ENCODE data around the gene RPL19. TPM values are rescaled to one million over a fixed set of nuclear protein-coding genes. Genes with fewer than 3 reads are reported as not detected.

RPL19 gene
- total and polyA plus RNA-seq, 2 donors (not counting 3 experiments of a cell fraction or from before 2014, with no cell fraction given) = 1,802 to 1,958 TPM

GRCh38 chr17:39181303-39181702, 18.8 kb upstream of the RPL19 start:
- Histone ChIP-seq H3K79me2 (ENCODE audit: control insufficient read depth, insufficient read depth, low read length) (no peaks in the 10 kb centered on the region), H3K4me2 (ENCODE audit: insufficient read depth, low read length) (no peak overlapping the region), H3K9me3 (replicated peaks; ENCODE audit: control insufficient read depth, insufficient read depth, low read length) (no peaks in the 10 kb centered on the region), H3K27ac (ENCODE audit: insufficient read depth, low read depth, low read length) (no peak overlapping the region), H3K4me3 (replicated peaks in 1 of 3; ENCODE audit: insufficient read depth in 1 of 3, low read depth in 1 of 3, low read length in 3 of 3) (no peak overlapping the region), H3K9me1 (replicated peaks; ENCODE audit: control insufficient read depth, extremely low read depth, insufficient read depth, low read length) (no peaks in the 10 kb centered on the region), H3K27me3 (ENCODE audit: control insufficient read depth in 2 of 2, insufficient read depth in 2 of 2, low read length in 2 of 2) (no peaks in the 10 kb centered on the region), H4K20me1 (replicated peaks; ENCODE audit: control insufficient read depth, extremely low read depth, insufficient read depth, low read length) (no peaks in the 10 kb centered on the region), H3K36me3 (ENCODE audit: control insufficient read depth in 2 of 2, extremely low read depth in 1 of 2, insufficient read depth in 2 of 2, low read length in 2 of 2) (peaks cover 8 to 36% of the 10 kb centered on the region in 2 experiments), H3K9ac (replicated peaks; ENCODE audit: extremely low read depth, insufficient read depth, low read length) (no peak overlapping the region), H3K4me1 (ENCODE audit: control insufficient read depth, extremely low read depth, insufficient read depth, low read length) (peaks cover 6% of the 10 kb centered on the region), H2AFZ (ENCODE audit: low read depth, low read length) (no peak overlapping the region)
- BruUV-seq (replicated peaks) = no TSS peak
- no peak for TF ChIP-seq POLR2AphosphoS5 (IDR thresholded peaks at IDR 0.05; ENCODE audit: insufficient read depth, low read depth, low read length)
- no peak for TF ChIP-seq JUN (IDR thresholded peaks at IDR 0.05; ENCODE audit: borderline replicate concordance, insufficient read depth, insufficient read length, low read depth)
- TF ChIP-seq FOS (IDR thresholded peaks at IDR 0.05; ENCODE audit: borderline replicate concordance, insufficient read depth, low read length) = no peak
- FAIRE-seq = no peak
- dilution Hi-C loops (cut with MboI; ENCODE audit: extremely low pct_ligation_motif_present, low sequenced_read_pairs) = no loop called here
- no peak for DNase-seq (ENCODE audit: low read depth, low spot score)
- ChIA-PET POLR2A (no interaction called here), CTCF (interaction anchor here (1.1 to 11.0 kb wide), 2 partner anchors 63 to 198 kb away, joined by 3 to 130 read pairs; no protein-coding TSS in a partner anchor)
- intact Hi-C loops (cut with micrococcal nuclease) = no loop called here

- no peak for DNase-seq (ENCODE audit: low read depth, low spot score)
- CTCF ChIA-PET = interaction anchor here (0.8 to 1.5 kb wide), 5 partner anchors 8 to 62 kb away, joined by 3 to 13 read pairs (median 4); no protein-coding TSS in a partner anchor
These were observed 17.0 kb upstream of the RPL19 start for GRCh38 chr17:39183045-39183444.

More at GRCh38 chr17:39183045-39183444, 17.0 kb upstream of the RPL19 start:
- H3K9me3 ChIP-seq (replicated peaks; ENCODE audit: control insufficient read depth, insufficient read depth, low read length) = no peaks in the 10 kb centered on the region
- no peaks in the 10 kb centered on the region for H4K20me1 ChIP-seq (replicated peaks; ENCODE audit: control insufficient read depth, extremely low read depth, insufficient read depth, low read length)
- H3K4me1 ChIP-seq (ENCODE audit: control insufficient read depth, extremely low read depth, insufficient read depth, low read length) = peaks cover 6% of the 10 kb centered on the region
- H3K27ac ChIP-seq (ENCODE audit: insufficient read depth, low read depth, low read length) = no peak overlapping the region
- BruUV-seq (replicated peaks) = no TSS peak
- no peaks in the 10 kb centered on the region for H3K79me2 ChIP-seq (ENCODE audit: control insufficient read depth, insufficient read depth, low read length)
- TF ChIP-seq POLR2A (IDR thresholded peaks at IDR 0.05; ENCODE audit: low read depth, low read length) (no peak), POLR2AphosphoS5 (IDR thresholded peaks at IDR 0.05; ENCODE audit: insufficient read depth, low read depth, low read length) (no peak), CTCF (IDR thresholded peaks at IDR 0.05; ENCODE audit: extremely low read depth in 1 of 2, insufficient read depth in 1 of 2, low read depth in 1 of 2, low read length in 2 of 2) (no peak), FOS (IDR thresholded peaks at IDR 0.05; ENCODE audit: borderline replicate concordance, insufficient read depth, low read length) (no peak), JUN (IDR thresholded peaks at IDR 0.05; ENCODE audit: borderline replicate concordance, insufficient read depth, insufficient read length, low read depth) (no peak), GATA2 (IDR thresholded peaks at IDR 0.05; ENCODE audit: insufficient read depth, insufficient read length, low read depth, low read length) (no peak)
- dilution Hi-C loops (cut with MboI; ENCODE audit: extremely low pct_ligation_motif_present, low sequenced_read_pairs) (no loop called here), intact Hi-C loops (cut with micrococcal nuclease) (no loop called here)
- no peaks in the 10 kb centered on the region for H3K27me3 ChIP-seq (ENCODE audit: control insufficient read depth in 2 of 2, insufficient read depth in 2 of 2, low read length in 2 of 2)
- H3K9ac ChIP-seq (replicated peaks; ENCODE audit: extremely low read depth, insufficient read depth, low read length) = no peak overlapping the region
- H3K36me3 ChIP-seq (ENCODE audit: control insufficient read depth in 2 of 2, extremely low read depth in 1 of 2, insufficient read depth in 2 of 2, low read length in 2 of 2) = peaks cover 3 to 41% of the 10 kb centered on the region in 2 experiments
- no peak for FAIRE-seq
- H3K4me2 ChIP-seq (ENCODE audit: insufficient read depth, low read length) = no peak overlapping the region
- H3K4me3 ChIP-seq (replicated peaks in 1 of 3; ENCODE audit: insufficient read depth in 1 of 3, low read depth in 1 of 3, low read length in 3 of 3) = no peak overlapping the region
- H2AFZ ChIP-seq (ENCODE audit: low read depth, low read length) = no peak overlapping the region
- POLR2A ChIA-PET = no interaction called here
- H3K9me1 ChIP-seq (replicated peaks; ENCODE audit: control insufficient read depth, extremely low read depth, insufficient read depth, low read length) = no peaks in the 10 kb centered on the region
